Loucy (cell line): Measurements from ENCODE around the gene KNDC1.

Experiments used
- H2AFZ ChIP-seq: fragments of 200-600 bp; sonication (generic); 2 replicates; pipeline ENCODE4 v1.6.0; 2016; ENCODE audit warnings: antibody characterized with exemption, mild to moderate bottlenecking, low read length, moderate library complexity
- H3F3A ChIP-seq: fragments of 200-600 bp; 2 replicates; pipeline ENCODE4 v1.6.0; 2016; ENCODE audit warnings: antibody characterized with exemption, low read depth, mild to moderate bottlenecking
- H3K27me3 ChIP-seq: fragments of 200-600 bp; sonication (generic); 2 replicates; pipeline ENCODE4 v1.6.1; 2014; ENCODE audit warnings: low read length, mild to moderate bottlenecking; ENCODE audit not compliant: insufficient read depth, poor library complexity, severe bottlenecking
- H3K36me3 ChIP-seq: fragments of 200-600 bp; sonication (generic); 2 replicates; pipeline ENCODE4 v1.6.1; 2016; ENCODE audit warnings: low read length; ENCODE audit not compliant: insufficient read depth
- H3K4me1 ChIP-seq: fragments of 200-600 bp; sonication (generic); 2 replicates; pipeline ENCODE4 v1.5.1; 2014; ENCODE audit warnings: low read length, mild to moderate bottlenecking; ENCODE audit not compliant: insufficient read depth, poor library complexity, severe bottlenecking
- H3K4me2 ChIP-seq: fragments of 200-600 bp; sonication (generic); 2 replicates; pipeline ENCODE4 v1.6.0; 2014; ENCODE audit warnings: antibody characterized with exemption, low read length, low read depth, mild to moderate bottlenecking; ENCODE audit not compliant: poor library complexity, severe bottlenecking
- H3K4me3 ChIP-seq: fragments of 200-600 bp; sonication (generic); 2 replicates; pipeline ENCODE4 v1.5.1; 2014; ENCODE audit warnings: low read length, mild to moderate bottlenecking, mixed read lengths; ENCODE audit not compliant: poor library complexity, severe bottlenecking
- H3K79me2 ChIP-seq: fragments of 200-600 bp; sonication (generic); 2 replicates; pipeline ENCODE4 v1.6.1; 2014; ENCODE audit warnings: low read length; ENCODE audit not compliant: insufficient read depth
- H3K9ac ChIP-seq: fragments of 200-600 bp; sonication (generic); 2 replicates; pipeline ENCODE4 v1.6.0; 2014; ENCODE audit warnings: mild to moderate bottlenecking, low read depth, low read length, moderate library complexity; ENCODE audit not compliant: poor library complexity, severe bottlenecking
- H3K9me2 ChIP-seq: fragments of 200-600 bp; sonication (generic); replicated peaks from 2 replicates; pipeline ENCODE4 v1.6.1; 2016; ENCODE audit warnings: low read depth, low read length, mixed read lengths
- H3K9me3 ChIP-seq: fragments of 200-600 bp; sonication (generic); 2 replicates; pipeline ENCODE4 v1.6.1; 2014; ENCODE audit warnings: mild to moderate bottlenecking, antibody characterized with exemption, low read length, low read depth; ENCODE audit not compliant: insufficient read depth
- H4K20me1 ChIP-seq: fragments of 200-600 bp; sonication (generic); 2 replicates; pipeline ENCODE4 v1.6.0; 2014; ENCODE audit warnings: antibody characterized with exemption, low read length, mild to moderate bottlenecking; ENCODE audit not compliant: insufficient read depth, poor library complexity, severe bottlenecking
- CTCF ChIP-seq: fragments of 200-600 bp; sonication (generic); conservative IDR thresholded peaks from 2 replicates; pipeline ENCODE4 v1.5.1; 2014; ENCODE audit warnings: mild to moderate bottlenecking, antibody characterized with exemption, low read length
- EZH2phosphoT487 ChIP-seq: fragments of 200-600 bp; IDR thresholded peaks from 2 replicates; pipeline ENCODE4 v1.6.1; 2018; ENCODE audit warnings: antibody characterized with exemption, mild to moderate bottlenecking, moderate library complexity, borderline replicate concordance

The KNDC1 gene

GRCh38 chr10:133249975-133250754 is 90.1 kb downstream of the KNDC1 start:
- Histone ChIP-seq H3K36me3 (no peaks in the 10 kb centered on the region), H3K4me1 (peaks cover 4% of the 10 kb centered on the region), H3K79me2 (no peaks in the 10 kb centered on the region), H2AFZ (no peak overlapping the region), H3K9me2 (no peaks in the 10 kb centered on the region), H3K27me3 (no peaks in the 10 kb centered on the region), H3K9me3 (no peaks in the 10 kb centered on the region), H3K4me2 (no peak overlapping the region), H3K9ac (no peak overlapping the region), H4K20me1 (no peaks in the 10 kb centered on the region), H3K4me3 (no peak overlapping the region), H3F3A (no peaks in the 10 kb centered on the region)
- TF ChIP-seq EZH2phosphoT487 (no peak), CTCF (no peak)

GRCh38 chr10:133251388-133252222 is 91.6 kb downstream of the KNDC1 start:
- H3K9ac ChIP-seq = no peak overlapping the region
- H3K27me3 ChIP-seq = no peaks in the 10 kb centered on the region
- no peak for TF ChIP-seq CTCF
- TF ChIP-seq EZH2phosphoT487 = no peak
- H3K9me2 ChIP-seq = no peaks in the 10 kb centered on the region
- H3K4me1 ChIP-seq = peaks cover 9% of the 10 kb centered on the region
- no peaks in the 10 kb centered on the region for H4K20me1 ChIP-seq
- H3F3A ChIP-seq = no peaks in the 10 kb centered on the region
- H3K36me3 ChIP-seq = no peaks in the 10 kb centered on the region
- no peaks in the 10 kb centered on the region for H3K9me3 ChIP-seq
- no peak overlapping the region for H2AFZ ChIP-seq
- no peak overlapping the region for H3K4me2 ChIP-seq
- no peak overlapping the region for H3K4me3 ChIP-seq
- no peaks in the 10 kb centered on the region for H3K79me2 ChIP-seq

GRCh38 chr10:133252223-133252552 is 92.2 kb downstream of the KNDC1 start:
- Histone ChIP-seq H3K9me3 (no peaks in the 10 kb centered on the region), H3K4me1 (peaks cover 11% of the 10 kb centered on the region), H3K36me3 (no peaks in the 10 kb centered on the region), H3K4me3 (no peak overlapping the region), H3F3A (peaks cover 1% of the 10 kb centered on the region; the same call in 1 of the 2 replicates), H3K4me2 (no peak overlapping the region), H3K9me2 (no peaks in the 10 kb centered on the region), H3K79me2 (no peaks in the 10 kb centered on the region), H2AFZ (no peak overlapping the region), H3K9ac (no peak overlapping the region), H4K20me1 (no peaks in the 10 kb centered on the region), H3K27me3 (no peaks in the 10 kb centered on the region)
- TF ChIP-seq EZH2phosphoT487 (no peak), CTCF (no peak)
